HG02884 (cell line): Measurements from ENCODE around the gene MICALL2.
"Not testable (repeated sequence)": the region's sequence is repeated elsewhere in the genome, so short reads cannot be mapped to it uniquely, and the experiment has no call there.

ENCODE experiments used
- ATAC-seq: cut with Tn5 transposase; IDR thresholded peaks from one replicate; pipeline ENCODE4 v1.9.1; 2021; ENCODE audit warnings: mild to moderate bottlenecking, moderate library complexity; ENCODE audit not compliant: unreplicated experiment

Gene MICALL2

GRCh38 chr7:1449501-1449900 is 9.8 kb downstream of the MICALL2 start:
- no peak for ATAC-seq

GRCh38 chr7:1448958-1449357 is 10.3 kb downstream of the MICALL2 start:
- ATAC-seq = no peak

GRCh38 chr7:1447551-1448244 is 11.6 kb downstream of the MICALL2 start:
- no peak for ATAC-seq

- ATAC-seq = no peak
Observed at GRCh38 chr7:1447112-1447511, 12.2 kb downstream of the MICALL2 start.

- no peak for ATAC-seq
Observed at GRCh38 chr7:1446620-1447032, 12.6 kb downstream of the MICALL2 start.

GRCh38 chr7:1446026-1446425 is 13.2 kb downstream of the MICALL2 start:
- not testable (repeated sequence) for ATAC-seq

- ATAC-seq = no peak
Observed at GRCh38 chr7:1445341-1445740, 13.9 kb downstream of the MICALL2 start.

- ATAC-seq = no peak
Observed at GRCh38 chr7:1444925-1445322, 14.3 kb downstream of the MICALL2 start.

- no peak for ATAC-seq
Observed at GRCh38 chr7:1444214-1444924, 14.9 kb downstream of the MICALL2 start.

GRCh38 chr7:1443587-1444200 is 15.6 kb downstream of the MICALL2 start:
- ATAC-seq = not testable (repeated sequence)

GRCh38 chr7:1442355-1443124 is 16.7 kb downstream of the MICALL2 start:
- ATAC-seq = no peak

GRCh38 chr7:1441615-1442354 is 17.5 kb downstream of the MICALL2 start:
- ATAC-seq = no peak

- ATAC-seq = no peak
Observed at GRCh38 chr7:1440620-1441019, 18.6 kb downstream of the MICALL2 start.

- no peak for ATAC-seq
Observed at GRCh38 chr7:1439373-1440363, 19.6 kb downstream of the MICALL2 start.

- ATAC-seq = no peak
Observed at GRCh38 chr7:1438821-1439220, 20.4 kb downstream of the MICALL2 start.

- ATAC-seq = no peak
Observed at GRCh38 chr7:1438208-1438607, 21.1 kb downstream of the MICALL2 start.

GRCh38 chr7:1437155-1437880 is 22.0 kb downstream of the MICALL2 start:
- ATAC-seq = no peak

- ATAC-seq = no peak
Observed at GRCh38 chr7:1436608-1437007, 22.7 kb downstream of the MICALL2 start.
